ENCODE measurements around the gene PRADC1. TPM values are rescaled to one million over a fixed set of nuclear protein-coding genes. Genes with fewer than 3 reads are reported as not detected.

PRADC1 gene
- total RNA-seq, 1 donor from 2014 or later, result 3.9 TPM

- Histone ChIP-seq H3K4me2 (no peak overlapping the region), H2AFZ (replicated peaks) (no peak overlapping the region), H3K4me3 (no peak overlapping the region), H3K36me3 (peaks cover 24% of the 10 kb centered on the region), H3F3A (ENCODE audit: low read depth) (no peaks in the 10 kb centered on the region), H3K9ac (no peak overlapping the region), H3K27ac (no peak overlapping the region), H3K79me2 (ENCODE audit: low read depth) (peaks cover 53% of the 10 kb centered on the region), H3K9me3 (ENCODE audit: low read depth) (no peaks in the 10 kb centered on the region), H3K27me3 (no peaks in the 10 kb centered on the region), H3K4me1 (no peaks in the 10 kb centered on the region), H4K20me1 (ENCODE audit: low read depth) (peaks cover 88% of the 10 kb centered on the region)
- no peaks in the 10 kb centered on the region for H3K4me1 Mint-ChIP-seq
- no peak overlapping the region for H3K27ac Mint-ChIP-seq
- H3K36me3 Mint-ChIP-seq, result peaks cover 23% of the 10 kb centered on the region
- H3K27me3 Mint-ChIP-seq (ENCODE audit: insufficient read depth, low read depth), result peaks cover 2% of the 10 kb centered on the region
- DNase-seq (ENCODE audit: low spot score), result no peak
- no peak overlapping the region for H3K4me3 Mint-ChIP-seq
- H3K9me3 Mint-ChIP-seq, result no peaks in the 10 kb centered on the region
- TF ChIP-seq EZH2 (IDR thresholded peaks at IDR 0.05) (no peak), EZH2phosphoT487 (IDR thresholded peaks at IDR 0.05) (no peak)
Observed at GRCh38 chr2:73243884-73244570, 11.0 kb upstream of the PRADC1 start.

DNA sequence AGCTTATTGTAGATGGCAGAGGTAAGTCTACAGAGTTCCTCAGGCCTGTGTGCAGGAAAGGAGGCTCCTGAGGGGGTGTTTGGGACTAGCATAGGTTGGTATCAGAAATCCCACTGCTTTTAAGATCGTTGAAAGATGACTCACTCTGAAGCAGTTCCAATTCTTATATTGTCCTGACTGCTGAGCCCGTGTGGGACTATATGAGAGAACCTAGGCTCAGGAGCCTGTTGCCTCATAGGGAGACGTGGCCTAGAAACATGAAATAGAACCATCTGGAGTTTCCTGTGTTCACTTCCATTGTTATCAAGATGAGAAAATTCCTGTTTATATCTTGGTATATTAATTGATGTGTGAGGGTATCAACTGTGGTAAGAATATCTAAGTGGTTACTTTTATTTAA is 6.7 kb upstream of the PRADC1 start:
- TF ChIP-seq EZH2 (IDR thresholded peaks at IDR 0.05), result no peak
- TF ChIP-seq EZH2phosphoT487 (IDR thresholded peaks at IDR 0.05), result no peak
- TF ChIP-seq, protein P1, sequence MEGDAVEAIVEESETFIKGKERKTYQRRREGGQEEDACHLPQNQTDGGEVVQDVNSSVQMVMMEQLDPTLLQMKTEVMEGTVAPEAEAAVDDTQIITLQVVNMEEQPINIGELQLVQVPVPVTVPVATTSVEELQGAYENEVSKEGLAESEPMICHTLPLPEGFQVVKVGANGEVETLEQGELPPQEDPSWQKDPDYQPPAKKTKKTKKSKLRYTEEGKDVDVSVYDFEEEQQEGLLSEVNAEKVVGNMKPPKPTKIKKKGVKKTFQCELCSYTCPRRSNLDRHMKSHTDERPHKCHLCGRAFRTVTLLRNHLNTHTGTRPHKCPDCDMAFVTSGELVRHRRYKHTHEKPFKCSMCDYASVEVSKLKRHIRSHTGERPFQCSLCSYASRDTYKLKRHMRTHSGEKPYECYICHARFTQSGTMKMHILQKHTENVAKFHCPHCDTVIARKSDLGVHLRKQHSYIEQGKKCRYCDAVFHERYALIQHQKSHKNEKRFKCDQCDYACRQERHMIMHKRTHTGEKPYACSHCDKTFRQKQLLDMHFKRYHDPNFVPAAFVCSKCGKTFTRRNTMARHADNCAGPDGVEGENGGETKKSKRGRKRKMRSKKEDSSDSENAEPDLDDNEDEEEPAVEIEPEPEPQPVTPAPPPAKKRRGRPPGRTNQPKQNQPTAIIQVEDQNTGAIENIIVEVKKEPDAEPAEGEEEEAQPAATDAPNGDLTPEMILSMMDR (IDR thresholded peaks at IDR 0.05), result no peak
- Histone ChIP-seq H3K4me2 (no peak overlapping the region), H4K20me1 (ENCODE audit: low read depth) (peaks cover 99% of the 10 kb centered on the region), H3K9ac (no peak overlapping the region), H3F3A (ENCODE audit: low read depth) (peaks cover 8% of the 10 kb centered on the region), H3K36me3 (peaks cover 10% of the 10 kb centered on the region), H2AFZ (replicated peaks) (no peak overlapping the region), H3K9me3 (ENCODE audit: low read depth) (no peaks in the 10 kb centered on the region), H3K27ac (no peak overlapping the region), H3K79me2 (ENCODE audit: low read depth) (peaks cover 92% of the 10 kb centered on the region), H3K27me3 (no peaks in the 10 kb centered on the region), H3K4me1 (peaks cover 12% of the 10 kb centered on the region), H3K4me3 (no peak overlapping the region)
- Mint-ChIP-seq H3K4me1 (peaks cover 23% of the 10 kb centered on the region), H3K36me3 (peaks cover 6% of the 10 kb centered on the region), H3K27me3 (ENCODE audit: insufficient read depth, low read depth) (no peaks in the 10 kb centered on the region), H3K9me3 (no peaks in the 10 kb centered on the region), H3K4me3 (no peak overlapping the region), H3K27ac (no peak overlapping the region)
- no peak for DNase-seq (ENCODE audit: low spot score)

DNA sequence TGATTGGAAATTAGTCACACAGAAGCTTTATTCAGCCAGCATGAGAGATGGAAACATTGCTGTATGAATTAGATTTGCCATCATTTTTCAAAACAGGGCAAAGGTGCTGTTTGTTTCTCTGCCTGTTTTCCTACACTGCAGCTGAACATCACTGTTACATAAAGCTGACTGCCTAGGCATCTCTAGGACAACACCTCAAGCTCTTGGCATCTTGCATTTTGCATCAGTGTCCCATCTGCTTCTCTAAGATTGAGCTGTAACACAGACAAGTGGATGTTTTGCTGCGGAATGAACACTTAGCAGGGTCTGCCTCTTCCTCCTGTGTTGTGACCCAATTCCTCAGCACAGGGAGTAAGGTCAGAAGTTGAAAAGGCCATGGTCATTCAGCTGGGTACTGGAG is 5.9 kb upstream of the PRADC1 start:
- H3K27ac ChIP-seq, result no peak overlapping the region
- DNase-seq (ENCODE audit: low spot score), result no peak
- H3K27me3 ChIP-seq, result no peaks in the 10 kb centered on the region
- no peak for TF ChIP-seq EZH2phosphoT487 (IDR thresholded peaks at IDR 0.05)
- TF ChIP-seq EZH2 (IDR thresholded peaks at IDR 0.05), result no peak
- H3K79me2 ChIP-seq (ENCODE audit: low read depth), result peaks cover 99% of the 10 kb centered on the region
- no peak overlapping the region for H2AFZ ChIP-seq (replicated peaks)
- peaks cover 12% of the 10 kb centered on the region for H3K4me1 ChIP-seq
- peaks cover 13% of the 10 kb centered on the region for H3F3A ChIP-seq (ENCODE audit: low read depth)
- H4K20me1 ChIP-seq (ENCODE audit: low read depth), result peaks cover 94% of the 10 kb centered on the region
- Mint-ChIP-seq H3K36me3 (peaks cover 6% of the 10 kb centered on the region), H3K27me3 (ENCODE audit: insufficient read depth, low read depth) (no peaks in the 10 kb centered on the region), H3K9me3 (no peaks in the 10 kb centered on the region), H3K4me3 (no peak overlapping the region), H3K4me1 (peaks cover 25% of the 10 kb centered on the region), H3K27ac (no peak overlapping the region)
- no peaks in the 10 kb centered on the region for H3K9me3 ChIP-seq (ENCODE audit: low read depth)
- H3K9ac ChIP-seq, result no peak overlapping the region
- H3K36me3 ChIP-seq, result peaks cover 6% of the 10 kb centered on the region
- H3K4me2 ChIP-seq, result no peak overlapping the region
- no peak overlapping the region for H3K4me3 ChIP-seq

GRCh38 chr2:73238149-73238548 is 5.1 kb upstream of the PRADC1 start:
- Histone ChIP-seq H3K79me2 (ENCODE audit: low read depth) (peaks cover 91% of the 10 kb centered on the region), H3K36me3 (peaks cover 6% of the 10 kb centered on the region), H2AFZ (replicated peaks) (no peak overlapping the region), H3F3A (ENCODE audit: low read depth) (peaks cover 20% of the 10 kb centered on the region), H3K4me2 (peak overlapping the region; percentile 7), H4K20me1 (ENCODE audit: low read depth) (peaks cover 87% of the 10 kb centered on the region), H3K4me3 (no peak overlapping the region), H3K27ac (peak overlapping the region; percentile 65), H3K9ac (no peak overlapping the region), H3K27me3 (no peaks in the 10 kb centered on the region), H3K9me3 (ENCODE audit: low read depth) (no peaks in the 10 kb centered on the region), H3K4me1 (peaks cover 12% of the 10 kb centered on the region)
- Mint-ChIP-seq H3K9me3 (no peaks in the 10 kb centered on the region), H3K36me3 (peaks cover 4% of the 10 kb centered on the region), H3K27me3 (ENCODE audit: insufficient read depth, low read depth) (no peaks in the 10 kb centered on the region), H3K27ac (no peak overlapping the region), H3K4me1 (peaks cover 25% of the 10 kb centered on the region), H3K4me3 (no peak overlapping the region)
- no peak for DNase-seq (ENCODE audit: low spot score)
- TF ChIP-seq, protein P1 (IDR thresholded peaks at IDR 0.05), result no peak
- TF ChIP-seq EZH2phosphoT487 (IDR thresholded peaks at IDR 0.05) (no peak), EZH2 (IDR thresholded peaks at IDR 0.05) (no peak)
